Activated naive CD4-positive, alpha-beta T cell treated with anti-CD3 and anti-CD28 coated beads for 36 hours (primary cell): ENCODE data around the gene LIPT1. TPM values are rescaled to one million over a fixed set of nuclear protein-coding genes. Genes with fewer than 3 reads are reported as not detected.

Source experiments
- CTCF ChIA-PET: fragments of 350-600 bp; sonication (Branson Sonifier 250); formaldehyde crosslinking; loops from one replicate; lab custom pipeline; 2021; ENCODE audit warnings: antibody characterized with exemption; lab: Charles Lee
- DNase-seq: peaks from one replicate; pipeline ENCODE4 v3.0.0-alpha.2; 2020
- H3K27ac Mint-ChIP-seq: one replicate; pipeline ENCODE4 v1.8.0; 2021; ENCODE audit warnings: mild to moderate bottlenecking, mixed read lengths
- H3K27me3 Mint-ChIP-seq: one replicate; pipeline ENCODE4 v1.8.0; 2021; ENCODE audit warnings: low read depth, mixed read lengths
- H3K36me3 Mint-ChIP-seq: one replicate; pipeline ENCODE4 v1.8.0; 2021; ENCODE audit warnings: low read depth, mixed read lengths
- H3K4me1 Mint-ChIP-seq: one replicate; pipeline ENCODE4 v1.8.0; 2021; ENCODE audit warnings: low read depth, mixed read lengths
- H3K4me3 Mint-ChIP-seq: one replicate; pipeline ENCODE4 v1.8.0; 2021; ENCODE audit warnings: mild to moderate bottlenecking, moderate library complexity, mixed read lengths
- H3K9me3 Mint-ChIP-seq: one replicate; pipeline ENCODE4 v1.8.0; 2021; ENCODE audit warnings: mixed read lengths
- intact Hi-C: fragments of 100-400 bp; cut with micrococcal nuclease; formaldehyde crosslinking; loops from one replicate; pipeline ENCODE4 v1.15.1; 2023
- total RNA-seq, 2 experiments: library from RNA; stranded (reverse); gene quantifications; one replicate each; pipeline ENCODE4 v1.2.3, GENCODE V29; 2021

The LIPT1 gene
- total RNA-seq, 2 experiments from 2014 or later = 7.0 to 8.1 TPM

DNA sequence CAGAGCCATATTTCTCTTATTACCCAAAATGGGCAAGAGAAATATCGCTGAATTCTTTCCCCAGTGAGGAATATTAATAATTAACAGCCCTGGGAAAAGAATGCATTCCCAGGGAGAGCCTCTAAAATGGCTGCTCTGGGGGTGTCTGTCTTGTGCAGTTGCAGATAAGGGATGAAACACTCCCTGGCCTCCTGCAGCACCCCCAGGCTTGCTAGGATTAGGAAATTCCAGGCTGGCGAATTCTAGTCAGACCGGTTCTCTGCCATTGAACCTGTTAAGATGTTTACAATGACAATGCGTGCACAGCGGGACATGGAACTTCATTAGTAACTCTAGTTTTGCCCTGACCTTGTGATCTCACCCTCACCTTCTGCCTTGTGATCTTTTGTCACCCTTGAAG lies 50.7 kb downstream of the LIPT1 start:
- no peaks in the 10 kb centered on the region for H3K27me3 Mint-ChIP-seq

More for the DNA sequence above, 50.7 kb downstream of the LIPT1 start:
- H3K4me3 Mint-ChIP-seq = no peak overlapping the region
- intact Hi-C loops = no loop called here
- H3K36me3 Mint-ChIP-seq = peaks cover 11% of the 10 kb centered on the region
- CTCF ChIA-PET = no interaction called here
- no peaks in the 10 kb centered on the region for H3K4me1 Mint-ChIP-seq
- DNase-seq = no peak
- H3K27ac Mint-ChIP-seq = no peak overlapping the region
- H3K9me3 Mint-ChIP-seq = peaks cover 4% of the 10 kb centered on the region

Other genes starting within 250 kb of the LIPT1 start
- gene CRACDL, start 218.7 kb upstream of the LIPT1 start, total RNA-seq = under 1 TPM; 0.14 to 0.35 TPM
- 1 to 10 TPM; 1.4 to 1.6 TPM for gene C2orf15, start 13.3 kb upstream of the LIPT1 start, total RNA-seq
- 1 to 10 TPM; 7.2 to 8.9 TPM for gene TSGA10, start within 50 bp of the LIPT1 start, total RNA-seq
- gene MITD1, start 26.1 kb downstream of the LIPT1 start, total RNA-seq = 10 to 100 TPM; 61.4 to 64.1 TPM
- 10 to 100 TPM; 40.2 to 43.3 TPM for gene MRPL30, start 26.2 kb downstream of the LIPT1 start, total RNA-seq
- gene LYG2, start 100.7 kb downstream of the LIPT1 start, total RNA-seq = not detected
- under 1 TPM; 0.32 to 0.36 TPM for gene LYG1, start 146.2 kb downstream of the LIPT1 start, total RNA-seq
- gene TXNDC9, start 181.4 kb downstream of the LIPT1 start, total RNA-seq = 10 to 100 TPM; 19.9 to 24.3 TPM
- 10 to 100 TPM; 70.2 to 71.1 TPM for gene EIF5B, start 182.4 kb downstream of the LIPT1 start, total RNA-seq